OCI-LY7 (cell line): ENCODE data around the gene NPM1. TPM values are rescaled to one million over a fixed set of nuclear protein-coding genes. Genes with fewer than 3 reads are reported as not detected.
"Not testable (repeated sequence)": the region's sequence is repeated elsewhere in the genome, so short reads cannot be mapped to it uniquely, and the experiment has no call there.

Experiments used
- BruUV-seq: library from RNA; stranded (reverse); fragments of 400-500 nt; replicated peaks from 2 replicates; lab custom pipeline; 2021; lab: Mats Ljungman, UMichigan
- CTCF ChIA-PET: fragments of 300-600 bp; sonication (Branson Sonifier 250); formaldehyde crosslinking; loops from one replicate; lab custom pipeline; 2022; ENCODE audit warnings: antibody characterized with exemption; ENCODE audit not compliant: unreplicated experiment; lab: Charles Lee
- POLR2A ChIA-PET: fragments of 300-600 bp; sonication (Branson Sonifier 250); formaldehyde crosslinking; loops from one replicate; lab custom pipeline; 2022; ENCODE audit warnings: antibody characterized with exemption; lab: Charles Lee
- DNase-seq: peaks from one replicate; pipeline ENCODE4 v3.0.0-alpha.2; 2015; ENCODE audit warnings: low spot score
- H2AFZ ChIP-seq: fragments of 200-600 bp; sonication (generic), shearing (Covaris generic); 2 replicates; pipeline ENCODE4 v1.6.1; 2014; ENCODE audit warnings: mild to moderate bottlenecking, antibody characterized with exemption, low read length, moderate library complexity
- H3K27ac ChIP-seq: fragments of 200-600 bp; sonication (generic); 2 replicates; pipeline ENCODE4 v1.5.1; 2014; ENCODE audit warnings: mixed run types, low read depth, mild to moderate bottlenecking, moderate library complexity, low read length, inconsistent platforms; ENCODE audit not compliant: poor library complexity, severe bottlenecking
- H3K36me3 ChIP-seq: fragments of 200-600 bp; sonication (generic); 2 replicates; pipeline ENCODE4 v1.6.1; 2014; ENCODE audit warnings: mild to moderate bottlenecking, antibody characterized with exemption, low read length, moderate library complexity, mixed read lengths; ENCODE audit not compliant: insufficient read depth
- H3K4me1 ChIP-seq: fragments of 200-600 bp; sonication (generic); 2 replicates; pipeline ENCODE4 v1.5.1; 2014; ENCODE audit warnings: mild to moderate bottlenecking, low read length; ENCODE audit not compliant: insufficient read depth, poor library complexity, severe bottlenecking
- H3K4me2 ChIP-seq: fragments of 200-600 bp; sonication (generic); 2 replicates; pipeline ENCODE4 v1.6.1; 2014; ENCODE audit warnings: mild to moderate bottlenecking, low read length
- H3K4me3 ChIP-seq: fragments of 200-600 bp; sonication (generic); 2 replicates; pipeline ENCODE4 v1.5.1; 2014; ENCODE audit warnings: mild to moderate bottlenecking, low read depth, low read length; ENCODE audit not compliant: poor library complexity, severe bottlenecking
- H3K79me2 ChIP-seq: fragments of 200-600 bp; sonication (generic); 2 replicates; pipeline ENCODE4 v1.6.1; 2016; ENCODE audit warnings: low read depth, mild to moderate bottlenecking, low read length, moderate library complexity, mixed read lengths; ENCODE audit not compliant: insufficient read depth
- H3K9me2 ChIP-seq: fragments of 200-600 bp; sonication (generic); 2 replicates; pipeline ENCODE4 v1.6.1; 2016; ENCODE audit warnings: mild to moderate bottlenecking, low read length, mixed read lengths; ENCODE audit not compliant: insufficient read depth
- H3K9me3 ChIP-seq: fragments of 200-600 bp; sonication (generic); 2 replicates; pipeline ENCODE4 v1.6.1; 2014; ENCODE audit warnings: mild to moderate bottlenecking, mixed run types, low read length, mixed read lengths
- H4K20me1 ChIP-seq: fragments of 200-600 bp; sonication (generic); 2 replicates; pipeline ENCODE4 v1.6.1; 2014; ENCODE audit warnings: mild to moderate bottlenecking, antibody characterized with exemption, low read length, moderate library complexity, mixed read lengths; ENCODE audit not compliant: insufficient read depth
- EZH2phosphoT487 ChIP-seq: fragments of 200-600 bp; sonication (generic); IDR thresholded peaks from 2 replicates; pipeline ENCODE4 v1.6.1; 2018; ENCODE audit warnings: low read depth, borderline replicate concordance, mild to moderate bottlenecking, mixed run types, antibody characterized with exemption, low read length, moderate library complexity, mixed read lengths
- intact Hi-C: fragments of 100-400 bp; cut with micrococcal nuclease; formaldehyde crosslinking; loops from one replicate; pipeline ENCODE4 v1.10.0; 2022; ENCODE audit not compliant: unreplicated experiment
- total RNA-seq, 2 experiments: library from RNA; depleted of rRNA in 1 of 2; stranded (reverse); fragments of >200 nt in 1 of 2; shearing (Covaris generic) in 1 of 2; gene quantifications; 2 replicates each; pipeline ENCODE4 v1.2.3, GENCODE V29; 2014 to 2022
- TF ChIP-seq, protein P1 (sequence below): fragments of 200-600 bp; sonication (generic); conservative IDR thresholded peaks from 2 replicates; pipeline ENCODE4 v1.5.1; 2014; ENCODE audit warnings: mild to moderate bottlenecking, antibody characterized with exemption, low read length, moderate library complexity, mixed read lengths

Gene NPM1
- total RNA-seq, 2 experiments from 2014 or later = 1,091 to 2,027 TPM

DNA sequence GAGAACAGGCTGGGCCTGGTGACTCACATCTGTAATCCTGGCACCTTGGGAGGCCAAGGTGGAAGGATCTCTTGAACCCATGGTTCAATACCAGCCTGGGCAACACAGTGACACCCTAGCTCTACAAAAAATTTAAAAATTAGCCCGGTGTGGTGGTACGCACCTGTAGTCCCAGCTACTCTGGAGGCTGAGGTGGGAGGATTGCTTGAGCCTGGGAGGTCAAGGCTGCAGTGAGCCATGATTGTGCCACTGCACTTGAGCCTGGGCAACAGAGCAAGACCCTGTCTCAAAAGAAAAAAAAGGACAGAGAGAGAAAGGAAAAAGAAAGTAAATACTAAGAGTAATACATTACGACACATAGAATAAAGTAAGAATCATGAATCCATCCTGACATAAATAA is 24.4 kb upstream of the NPM1 start:
- intact Hi-C loops, H4K20me1 ChIP-seq, H2AFZ ChIP-seq, DNase-seq, CTCF ChIA-PET, H3K9me2 ChIP-seq, BruUV-seq, H3K4me2 ChIP-seq, H3K4me1 ChIP-seq, H3K36me3 ChIP-seq, H3K79me2 ChIP-seq, H3K9me3 ChIP-seq, H3K4me3 ChIP-seq, H3K27ac ChIP-seq: not testable (repeated sequence)
- POLR2A ChIA-PET = interaction anchor here (1.1 kb wide), 1 partner anchor 17 kb away, joined by 3 read pairs; no protein-coding TSS in a partner anchor

DNA sequence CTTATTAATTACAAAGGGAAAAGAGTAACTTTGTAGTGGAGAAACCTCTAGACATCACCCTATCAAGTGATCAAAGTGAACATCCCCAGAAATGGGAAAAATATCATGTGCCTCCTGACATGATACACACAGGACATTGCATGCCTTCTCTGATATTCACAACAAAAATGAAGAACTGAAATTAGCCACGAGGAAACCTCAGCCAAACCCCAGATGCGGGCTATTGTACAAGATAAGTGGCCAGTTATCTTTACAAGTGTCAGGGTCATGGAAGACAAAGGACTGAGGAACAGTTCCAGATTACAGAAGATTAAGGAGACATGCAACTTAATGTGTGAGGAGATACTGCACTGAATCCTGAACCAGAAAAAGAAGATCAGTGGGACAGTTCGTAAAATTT is 23.8 kb upstream of the NPM1 start:
- Histone ChIP-seq H3K27ac (no peak overlapping the region), H3K4me1 (no peaks in the 10 kb centered on the region), H3K79me2 (no peaks in the 10 kb centered on the region), H3K9me2 (no peaks in the 10 kb centered on the region), H4K20me1 (no peaks in the 10 kb centered on the region), H3K36me3 (no peaks in the 10 kb centered on the region), H3K4me3 (no peak overlapping the region), H3K4me2 (no peak overlapping the region), H3K9me3 (no peaks in the 10 kb centered on the region), H2AFZ (no peak overlapping the region)
- TF ChIP-seq EZH2phosphoT487 = no peak
- TF ChIP-seq, protein P1, sequence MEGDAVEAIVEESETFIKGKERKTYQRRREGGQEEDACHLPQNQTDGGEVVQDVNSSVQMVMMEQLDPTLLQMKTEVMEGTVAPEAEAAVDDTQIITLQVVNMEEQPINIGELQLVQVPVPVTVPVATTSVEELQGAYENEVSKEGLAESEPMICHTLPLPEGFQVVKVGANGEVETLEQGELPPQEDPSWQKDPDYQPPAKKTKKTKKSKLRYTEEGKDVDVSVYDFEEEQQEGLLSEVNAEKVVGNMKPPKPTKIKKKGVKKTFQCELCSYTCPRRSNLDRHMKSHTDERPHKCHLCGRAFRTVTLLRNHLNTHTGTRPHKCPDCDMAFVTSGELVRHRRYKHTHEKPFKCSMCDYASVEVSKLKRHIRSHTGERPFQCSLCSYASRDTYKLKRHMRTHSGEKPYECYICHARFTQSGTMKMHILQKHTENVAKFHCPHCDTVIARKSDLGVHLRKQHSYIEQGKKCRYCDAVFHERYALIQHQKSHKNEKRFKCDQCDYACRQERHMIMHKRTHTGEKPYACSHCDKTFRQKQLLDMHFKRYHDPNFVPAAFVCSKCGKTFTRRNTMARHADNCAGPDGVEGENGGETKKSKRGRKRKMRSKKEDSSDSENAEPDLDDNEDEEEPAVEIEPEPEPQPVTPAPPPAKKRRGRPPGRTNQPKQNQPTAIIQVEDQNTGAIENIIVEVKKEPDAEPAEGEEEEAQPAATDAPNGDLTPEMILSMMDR = no peak
- POLR2A ChIA-PET = no interaction called here
- intact Hi-C loops = no loop called here
- DNase-seq = no peak
- CTCF ChIA-PET = no interaction called here
- no TSS peak for BruUV-seq

DNA sequence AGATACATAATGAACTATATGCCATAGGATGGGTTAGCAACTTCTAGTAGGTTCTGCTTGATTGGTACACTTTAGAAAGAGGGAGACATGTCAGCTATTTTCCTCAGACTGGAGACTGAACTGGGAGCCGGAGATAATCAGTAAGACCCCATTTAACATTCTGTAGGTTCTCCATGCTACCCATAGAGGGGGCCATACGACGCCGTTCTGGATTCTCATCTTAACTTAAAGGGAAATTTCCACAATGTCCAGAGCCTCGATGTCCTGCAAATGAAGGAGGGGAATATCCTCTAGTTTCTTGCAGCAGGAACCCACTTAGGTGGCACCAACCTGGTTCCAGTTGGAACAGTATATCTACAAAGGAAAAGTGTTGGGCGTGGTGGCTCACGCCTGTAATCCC is 22.3 kb upstream of the NPM1 start:
- no peaks in the 10 kb centered on the region for H3K79me2 ChIP-seq
- H3K9me3 ChIP-seq = no peaks in the 10 kb centered on the region
- CTCF ChIA-PET = no interaction called here
- H3K4me2 ChIP-seq = no peak overlapping the region
- H2AFZ ChIP-seq = no peak overlapping the region
- POLR2A ChIA-PET = no interaction called here
- no peaks in the 10 kb centered on the region for H4K20me1 ChIP-seq
- no peaks in the 10 kb centered on the region for H3K36me3 ChIP-seq
- H3K4me3 ChIP-seq = no peak overlapping the region
- TF ChIP-seq, protein P1 = peak; percentile 71
- no peak for TF ChIP-seq EZH2phosphoT487
- no peaks in the 10 kb centered on the region for H3K9me2 ChIP-seq
- no peaks in the 10 kb centered on the region for H3K4me1 ChIP-seq
- H3K27ac ChIP-seq = no peak overlapping the region
- no TSS peak for BruUV-seq
- intact Hi-C loops = no loop called here
- DNase-seq = peak; percentile 16
